Large intestine (tissue), 3 donors: ENCODE data around the gene PSTPIP2. TPM values are rescaled to one million over a fixed set of nuclear protein-coding genes. Genes with fewer than 3 reads are reported as not detected.

Experiments used
- DNase-seq, 2 donors: peaks; one replicate each; pipeline versions ENCODE4 v3.0.0 to v3.0.0-alpha.2; 2013
- H3K27ac ChIP-seq: one replicate; pipeline ENCODE4 v1.5.1; 2013; ENCODE audit warnings: low read length
- H3K27me3 ChIP-seq: 2 replicates; pipeline ENCODE4 v1.6.1; 2013; ENCODE audit warnings: low read length; ENCODE audit not compliant: control insufficient read depth, insufficient read depth
- H3K36me3 ChIP-seq: 2 replicates; pipeline ENCODE4 v1.6.1; 2013; ENCODE audit warnings: low read length; ENCODE audit not compliant: control insufficient read depth, insufficient read depth
- H3K4me1 ChIP-seq: one replicate; pipeline ENCODE4 v1.6.1; 2013; ENCODE audit warnings: low read length; ENCODE audit not compliant: control insufficient read depth, insufficient read depth
- H3K4me3 ChIP-seq: one replicate; pipeline ENCODE4 v1.5.1; 2013; ENCODE audit warnings: low read length
- H3K9me3 ChIP-seq: one replicate; pipeline ENCODE4 v1.6.1; 2013; ENCODE audit warnings: mild to moderate bottlenecking, low read depth, low read length, moderate library complexity; ENCODE audit not compliant: control insufficient read depth
- WGBS: methylation state at CpG from one replicate; pipeline ENCODE4 v1.1.5; 2013; ENCODE audit warnings: low lambda C conversion rate; ENCODE audit not compliant: insufficient coverage; 5-methylcytosine and 5-hydroxymethylcytosine counted together
- polyA plus RNA-seq: library from polyadenylated mRNA; unstranded; fragments of 120-200 nt; gene quantifications from one replicate; pipeline ENCODE4 v1.2.1, GENCODE V29; 2013

The PSTPIP2 gene
- polyA plus RNA-seq, 1 donor: 11.5 TPM

GRCh38 chr18:46037512-46038305, 34.4 kb downstream of the PSTPIP2 start:
- Histone ChIP-seq H3K4me1 (no peaks in the 10 kb centered on the region), H3K9me3 (no peaks in the 10 kb centered on the region), H3K27me3 (no peaks in the 10 kb centered on the region), H3K27ac (no peak overlapping the region), H3K4me3 (no peak overlapping the region), H3K36me3 (peaks cover 2% of the 10 kb centered on the region)
- no peak for DNase-seq
- WGBS: 60% methylated on average over 4 of the region's 9 CpGs

- no CpG with 5 or more reads among the region's 2 CpGs for WGBS
- Histone ChIP-seq H3K4me1 (no peaks in the 10 kb centered on the region), H3K27me3 (no peaks in the 10 kb centered on the region), H3K36me3 (peaks cover 2% of the 10 kb centered on the region), H3K4me3 (no peak overlapping the region), H3K9me3 (no peaks in the 10 kb centered on the region), H3K27ac (no peak overlapping the region)
- no peak for DNase-seq
Observed at GRCh38 chr18:46035696-46036680, 36.1 kb downstream of the PSTPIP2 start.

- H3K27ac ChIP-seq: no peak overlapping the region
- WGBS: no CpG with 5 or more reads among the region's 1 CpG
- no peaks in the 10 kb centered on the region for H3K9me3 ChIP-seq
- peaks cover 2% of the 10 kb centered on the region for H3K36me3 ChIP-seq
- peaks cover under 1% of the 10 kb centered on the region for H3K27me3 ChIP-seq
- H3K4me3 ChIP-seq: no peak overlapping the region
- H3K4me1 ChIP-seq: no peaks in the 10 kb centered on the region
- no peak for DNase-seq
Observed at GRCh38 chr18:46034230-46034629, 37.8 kb downstream of the PSTPIP2 start.

GRCh38 chr18:46031741-46032140, 40.3 kb downstream of the PSTPIP2 start:
- no peak for DNase-seq
- no CpG with 5 or more reads among the region's 4 CpGs for WGBS
- peaks cover 2% of the 10 kb centered on the region for H3K9me3 ChIP-seq
- H3K4me1 ChIP-seq: peaks cover 3% of the 10 kb centered on the region
- H3K27ac ChIP-seq: no peak overlapping the region
- peaks cover 2% of the 10 kb centered on the region for H3K36me3 ChIP-seq
- peaks cover 11% of the 10 kb centered on the region for H3K27me3 ChIP-seq
- no peak overlapping the region for H3K4me3 ChIP-seq

GRCh38 chr18:46028536-46028891, 43.5 kb downstream of the PSTPIP2 start:
- peaks cover 3% of the 10 kb centered on the region for H3K4me1 ChIP-seq
- peaks cover 2% of the 10 kb centered on the region for H3K36me3 ChIP-seq
- H3K9me3 ChIP-seq: peaks cover 2% of the 10 kb centered on the region
- H3K27me3 ChIP-seq: peaks cover 11% of the 10 kb centered on the region
- 58% methylated on average over 6 of the region's 7 CpGs for WGBS
- H3K4me3 ChIP-seq: peak overlapping the region; percentile 46
- no peak overlapping the region for H3K27ac ChIP-seq
- no peak for DNase-seq

GRCh38 chr18:46019936-46020335, 52.1 kb downstream of the PSTPIP2 start:
- H3K36me3 ChIP-seq: no peaks in the 10 kb centered on the region
- no peak overlapping the region for H3K27ac ChIP-seq
- no peak overlapping the region for H3K4me3 ChIP-seq
- no peak for DNase-seq
- WGBS: no CpG with 5 or more reads among the region's 3 CpGs
- H3K9me3 ChIP-seq: no peaks in the 10 kb centered on the region
- no peaks in the 10 kb centered on the region for H3K4me1 ChIP-seq
- no peaks in the 10 kb centered on the region for H3K27me3 ChIP-seq

- DNase-seq: no peak
- Histone ChIP-seq H3K4me3 (no peak overlapping the region), H3K4me1 (no peaks in the 10 kb centered on the region), H3K27ac (no peak overlapping the region), H3K36me3 (peaks cover 4% of the 10 kb centered on the region), H3K27me3 (no peaks in the 10 kb centered on the region), H3K9me3 (no peaks in the 10 kb centered on the region)
- WGBS: 100% methylated on average over 1 of the region's 5 CpGs
Observed at GRCh38 chr18:46013484-46014189, 58.4 kb downstream of the PSTPIP2 start.

- WGBS: no CpG with 5 or more reads among the region's 4 CpGs
- Histone ChIP-seq H3K27me3 (no peaks in the 10 kb centered on the region), H3K27ac (no peak overlapping the region), H3K36me3 (peaks cover 4% of the 10 kb centered on the region), H3K4me3 (no peak overlapping the region), H3K9me3 (no peaks in the 10 kb centered on the region), H3K4me1 (no peaks in the 10 kb centered on the region)
- DNase-seq: no peak
Observed at GRCh38 chr18:46010676-46011075, 61.4 kb downstream of the PSTPIP2 start.

GRCh38 chr18:46010050-46010449, 62.0 kb downstream of the PSTPIP2 start:
- H3K27me3 ChIP-seq: no peaks in the 10 kb centered on the region
- H3K27ac ChIP-seq: no peak overlapping the region
- no peaks in the 10 kb centered on the region for H3K9me3 ChIP-seq
- H3K4me3 ChIP-seq: no peak overlapping the region
- no CpG with 5 or more reads among the region's 4 CpGs for WGBS
- no peaks in the 10 kb centered on the region for H3K4me1 ChIP-seq
- H3K36me3 ChIP-seq: peaks cover 4% of the 10 kb centered on the region
- no peak for DNase-seq
